NT2/D1 (cell line): Measurements from ENCODE around the gene FBXL4.

ENCODE experiments used
- YY1 ChIP-seq: IDR thresholded peaks from 2 replicates; pipeline ENCODE4 v1.6.1; 2011; ENCODE audit not compliant: insufficient read length, insufficient read depth
- ZNF274 ChIP-seq: IDR thresholded peaks from 2 replicates; pipeline ENCODE4 v1.6.1; 2011; ENCODE audit warnings: mild to moderate bottlenecking, low read depth, low read length

- TF ChIP-seq ZNF274 (no peak), YY1 (no peak)
Measured at GRCh38 chr6:98842342-98843180, 105.2 kb downstream of the FBXL4 start.
